Gastroesophageal sphincter (tissue), 4 donors: ENCODE results near the gene KIFAP3. TPM values are rescaled to one million over a fixed set of nuclear protein-coding genes. Genes with fewer than 3 reads are reported as not detected.

Source experiments
- ATAC-seq: fragments of 150-250 bp; one replicate; pipeline ENCODE4 v1.9.1; 2016; ENCODE audit warnings: mild to moderate bottlenecking, moderate library complexity
- H3K27ac ChIP-seq, 4 donors: fragments of 200-600 bp; sonication (generic) in 3 of 4; 1 replicate in 3 of 4; 2 replicates in 1 of 4; pipeline ENCODE4 v1.5.1; 2016 to 2019
- H3K27me3 ChIP-seq: fragments of 200-600 bp; sonication (generic); one replicate; pipeline ENCODE4 v1.5.1; 2019
- H3K36me3 ChIP-seq, 2 donors: fragments of 200-600 bp; sonication (generic); one replicate each; pipeline ENCODE4 v1.5.1; 2019; ENCODE audit warnings: control low read depth in 1 of 2
- H3K4me1 ChIP-seq, 3 donors: fragments of 200-600 bp; sonication (generic); 1 replicate in 2 of 3; 2 replicates in 1 of 3; pipeline ENCODE4 v1.5.1; 2016 to 2019; ENCODE audit warnings: control low read depth in 2 of 3
- H3K4me3 ChIP-seq, 2 donors: fragments of 200-600 bp; sonication (generic); one replicate each; pipeline ENCODE4 v1.5.1; 2019; ENCODE audit warnings: mild to moderate bottlenecking in 1 of 2, moderate library complexity in 1 of 2
- H3K9me3 ChIP-seq, 3 donors: fragments of 200-600 bp; sonication (generic); one replicate each; pipeline ENCODE4 v1.5.1; 2017 to 2019; ENCODE audit warnings: control low read depth in 2 of 3
- CTCF ChIP-seq, 4 experiments: fragments of 200-600 bp in 2 of 4; fragments of 450-650 bp in 2 of 4; sonication (generic) in 1 of 4; IDR thresholded peaks; one replicate each; pipeline ENCODE4 v1.5.1; 2017 to 2019; ENCODE audit warnings: antibody characterized with exemption in 4 of 4, mild to moderate bottlenecking in 2 of 4, moderate library complexity in 2 of 4
- EP300 ChIP-seq: sonication (generic); formaldehyde crosslinking; IDR thresholded peaks from one replicate; pipeline ENCODE4 v1.6.1; 2017; ENCODE audit warnings: antibody characterized with exemption, mild to moderate bottlenecking
- POLR2A ChIP-seq, 2 donors: fragments of 450-650 bp; IDR thresholded peaks; one replicate each; pipeline ENCODE4 v1.6.1; 2017; ENCODE audit warnings: antibody characterized with exemption in 2 of 2, mild to moderate bottlenecking in 2 of 2, moderate library complexity in 1 of 2
- POLR2AphosphoS5 ChIP-seq: sonication (generic); formaldehyde crosslinking; IDR thresholded peaks from one replicate; pipeline ENCODE4 v1.6.1; 2017; ENCODE audit warnings: antibody characterized with exemption
- WGBS, 2 donors: methylation state at CpG; one replicate each; pipeline ENCODE4 v1.1.5; 2018; ENCODE audit warnings: low coverage in 1 of 2; 5-methylcytosine and 5-hydroxymethylcytosine counted together
- total RNA-seq, 4 donors: library from RNA; depleted of rRNA; stranded (reverse); fragments of >200 nt; gene quantifications; one replicate each; pipeline ENCODE4 v1.1.0, GENCODE V29; 2016

Gene KIFAP3
- total RNA-seq, 4 donors from 2014 or later = 25.5 to 42.9 (median 36.6) TPM

- Histone ChIP-seq H3K9me3 (no peaks in the 10 kb centered on the region), H3K36me3 (no peaks in the 10 kb centered on the region), H3K27me3 (no peaks in the 10 kb centered on the region), H3K4me1 (peaks cover 5 to 28% (median 11%) of the 10 kb centered on the region in 3 donors), H3K27ac (peak overlapping the region; percentile 98 to 99 (median 98)), H3K4me3 (peak overlapping the region; percentile 66 to 99)
- TF ChIP-seq POLR2AphosphoS5 (no peak), CTCF (IDR thresholded peaks at IDR 0.05) (no peak), POLR2A (IDR thresholded peaks at IDR 0.05) (peak in 1 of 2 donors; percentile 8), EP300 (no peak)
- 28 to 31% methylated on average over 12 to 15 of the region's 15 CpGs for WGBS, 2 donors
- ATAC-seq = no peak
Measured at GRCh38 chr1:169894424-169895145, 179.9 kb downstream of the KIFAP3 start.

GRCh38 chr1:169893645-169894423 lies 180.7 kb downstream of the KIFAP3 start, which contains the start of gene SCYL3:
Gene SCYL3 (minus strand): TSS chr1:169893896. CDS start chr1:169888840, 5,056 bp downstream.
- peak; percentile 56 to 67 for TF ChIP-seq POLR2A (IDR thresholded peaks at IDR 0.05)
- peak; percentile 75 for TF ChIP-seq POLR2AphosphoS5
- no peak for TF ChIP-seq EP300
- Histone ChIP-seq H3K9me3 (no peaks in the 10 kb centered on the region), H3K4me3 (peak within 1 kb of the TSS; percentile 66 to 99), H3K36me3 (no peaks in the 10 kb centered on the region), H3K27ac (peak within 1 kb of the TSS; percentile 98 to 99 (median 98)), H3K27me3 (no peaks in the 10 kb centered on the region), H3K4me1 (peaks cover 5 to 31% (median 11%) of the 10 kb centered on the region in 3 donors)
- 0% methylated on average over 8 to 17 of the region's 52 CpGs for WGBS, 2 donors
- ATAC-seq = peak; percentile 99

GRCh38 chr1:169892927-169893644 lies 181.4 kb downstream of the KIFAP3 start:
- Histone ChIP-seq H3K4me3 (peak overlapping the region; percentile 66 to 99), H3K9me3 (no peaks in the 10 kb centered on the region), H3K27ac (peak overlapping the region; percentile 98 to 99 (median 98)), H3K36me3 (peaks cover 0 to 7% of the 10 kb centered on the region in 2 donors), H3K4me1 (peaks cover 5 to 36% (median 11%) of the 10 kb centered on the region in 3 donors), H3K27me3 (no peaks in the 10 kb centered on the region)
- no peak for TF ChIP-seq EP300
- TF ChIP-seq POLR2A (IDR thresholded peaks at IDR 0.05) = no peak
- no peak for TF ChIP-seq POLR2AphosphoS5
- TF ChIP-seq CTCF (IDR thresholded peaks at IDR 0.05) = no peak
- WGBS, 2 donors = 0 to 1% methylated on average over 7 to 10 of the region's 51 CpGs
- ATAC-seq = peak; percentile 5

GRCh38 chr1:169892176-169892926 lies 182.1 kb downstream of the KIFAP3 start:
- 50 to 55% methylated on average over 8 of the region's 8 CpGs for WGBS, 2 donors
- peak overlapping the region; percentile 98 to 99 (median 98) for H3K27ac ChIP-seq

More at GRCh38 chr1:169892176-169892926, 182.1 kb downstream of the KIFAP3 start:
- ATAC-seq = no peak
- H3K4me3 ChIP-seq = peak overlapping the region; percentile 66 to 99
- peaks cover 5 to 36% (median 11%) of the 10 kb centered on the region in 3 donors for H3K4me1 ChIP-seq
- no peaks in the 10 kb centered on the region for H3K27me3 ChIP-seq
- no peaks in the 10 kb centered on the region for H3K9me3 ChIP-seq
- peaks cover 0 to 12% of the 10 kb centered on the region in 2 donors for H3K36me3 ChIP-seq
- TF ChIP-seq CTCF (IDR thresholded peaks at IDR 0.05) (no peak), EP300 (no peak), POLR2A (IDR thresholded peaks at IDR 0.05) (no peak)
